OCI-M1 (cell line): Measurements from ENCODE around the gene LYPD6B.

Experiments used
- DNase-seq: peaks from one replicate; lab custom pipeline; 2025; lab: John Stamatoyannopoulos, UW

Gene LYPD6B

DNA sequence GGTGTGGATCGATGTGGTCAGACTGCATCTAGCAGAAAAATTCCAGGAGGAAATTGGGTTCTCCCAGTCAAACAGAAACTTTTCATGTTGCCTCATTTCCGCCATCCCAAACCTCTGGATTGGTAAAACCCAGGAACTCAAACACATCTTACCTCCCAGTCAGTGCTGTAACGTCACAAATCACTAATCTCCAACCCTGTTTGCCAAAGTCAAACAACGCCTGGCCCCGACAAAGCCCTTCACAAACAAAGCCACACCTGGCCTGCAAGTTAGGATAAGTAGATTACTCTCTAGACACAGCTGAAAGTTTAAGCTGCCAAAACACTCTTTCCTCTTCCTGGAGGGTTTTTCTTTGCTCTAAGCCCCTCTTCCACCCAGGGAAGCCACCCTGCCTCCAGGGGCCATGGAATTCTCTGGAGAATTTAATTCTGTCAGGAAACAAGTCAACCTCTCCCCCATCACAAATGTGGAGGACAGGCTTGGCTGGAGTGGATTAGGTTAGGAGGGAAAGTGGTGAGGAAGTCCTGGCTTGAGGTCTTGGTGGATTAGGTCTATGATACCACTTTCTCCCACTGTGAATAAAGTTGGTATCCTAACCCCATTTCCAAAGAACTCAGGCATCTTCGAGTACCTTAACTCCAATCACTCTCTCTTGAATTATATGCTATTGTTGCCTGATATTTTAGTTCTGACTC lies 86.7 kb downstream of the LYPD6B start:
- no peak for DNase-seq

DNA sequence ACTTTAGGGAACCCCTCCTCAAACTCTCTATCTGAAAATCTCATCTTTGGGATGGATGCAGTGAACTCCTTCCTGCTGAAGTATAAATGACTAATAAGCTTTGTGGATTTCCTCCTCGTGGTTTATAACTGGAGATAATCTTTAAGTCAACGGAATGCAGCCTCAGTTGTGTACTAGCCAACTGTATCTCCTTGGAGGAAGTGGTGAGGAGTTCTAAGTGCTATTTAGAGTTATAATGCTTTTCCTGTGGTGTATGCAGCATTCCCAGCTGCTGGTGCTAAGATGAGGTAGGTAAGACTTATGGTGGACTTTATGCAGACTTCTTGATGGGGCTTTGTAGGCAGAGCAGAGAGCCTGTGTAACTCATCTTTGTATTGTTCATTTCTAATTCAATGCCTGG lies 90.9 kb downstream of the LYPD6B start:
- no peak for DNase-seq

DNA sequence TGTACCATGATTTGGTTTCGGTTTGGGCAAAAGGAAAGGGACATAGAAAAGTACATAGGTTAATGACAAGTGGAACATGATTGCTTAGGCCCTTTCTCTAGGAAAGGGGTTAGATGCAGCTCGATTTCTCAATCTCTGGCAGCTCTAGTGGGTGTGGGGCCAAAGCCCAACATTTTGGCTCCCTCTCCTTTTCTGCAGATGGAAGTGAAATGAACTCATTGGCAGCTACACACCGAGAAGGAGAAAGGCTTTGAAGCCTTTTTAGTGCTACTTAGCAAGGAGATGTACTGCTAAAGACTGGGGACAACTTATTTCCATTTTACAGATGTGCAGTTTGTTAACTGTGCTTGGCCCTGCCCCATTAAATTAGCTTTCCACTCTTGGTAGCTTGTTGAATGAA lies 93.8 kb downstream of the LYPD6B start:
- no peak for DNase-seq

DNA sequence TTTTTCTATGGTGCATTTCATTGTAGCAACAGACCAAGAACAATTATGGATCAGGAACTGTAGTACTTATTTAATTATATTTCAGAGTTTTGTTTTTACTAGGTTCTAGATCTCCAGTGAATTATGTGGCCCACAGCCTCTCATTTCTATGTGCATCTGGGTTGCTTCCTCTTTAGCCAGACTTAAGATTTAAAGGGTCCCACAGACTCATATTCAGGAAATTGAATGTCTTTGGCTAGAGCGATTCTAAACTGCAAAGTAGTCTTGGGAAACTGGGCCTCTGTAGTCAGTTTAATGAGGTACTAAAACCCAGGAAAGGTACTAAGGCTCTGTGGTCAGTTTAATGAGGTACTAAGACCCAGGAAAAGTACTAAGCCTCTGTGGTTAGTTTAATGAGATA lies 94.4 kb downstream of the LYPD6B start:
- no peak for DNase-seq

DNA sequence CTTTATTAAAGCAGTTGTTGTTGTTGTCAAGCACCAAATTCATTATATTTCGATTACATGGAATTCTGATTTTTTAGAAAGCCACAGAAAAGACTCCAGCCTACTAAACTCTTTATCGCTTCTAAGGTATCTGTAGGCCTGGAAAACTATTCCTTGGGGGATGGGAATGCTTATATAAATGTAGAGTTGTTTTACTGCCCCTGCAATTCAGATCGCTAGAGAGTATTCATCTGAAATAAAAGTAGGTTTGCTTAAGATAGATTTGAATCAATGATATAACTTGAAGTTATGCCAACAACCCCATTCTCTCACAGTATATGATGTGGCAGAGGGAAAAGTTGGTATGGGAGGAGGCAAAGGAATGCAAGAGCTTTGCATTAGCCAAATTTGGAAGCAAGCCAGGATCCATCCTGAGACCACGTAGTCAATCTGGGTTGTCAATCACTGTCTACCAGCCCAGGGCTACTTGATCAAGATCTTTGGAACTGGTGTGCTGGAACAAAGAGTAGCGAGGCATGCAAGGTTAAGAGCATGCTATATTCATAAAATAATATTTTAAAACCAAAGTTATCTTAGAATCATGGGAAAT lies 95.9 kb downstream of the LYPD6B start:
- no peak for DNase-seq

DNA sequence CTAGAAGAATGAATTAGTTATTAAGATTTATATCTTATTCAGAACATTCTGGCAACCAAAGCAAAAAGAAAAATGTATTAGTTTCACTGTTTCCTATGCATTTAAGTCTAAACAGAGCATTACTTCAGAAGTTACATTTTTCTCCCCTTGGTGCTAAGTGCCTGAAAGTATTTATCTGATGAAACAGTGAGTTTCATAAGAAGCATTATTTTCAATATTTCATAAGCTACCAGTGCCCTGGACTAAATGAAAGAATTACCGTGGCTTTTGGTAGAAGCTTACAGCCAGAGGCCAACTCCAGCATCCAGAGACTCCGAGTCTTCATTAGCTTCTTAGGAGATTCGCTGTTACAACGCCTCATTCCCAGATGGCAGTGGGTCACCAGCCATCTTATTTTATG lies 97.6 kb downstream of the LYPD6B start:
- no peak for DNase-seq

DNA sequence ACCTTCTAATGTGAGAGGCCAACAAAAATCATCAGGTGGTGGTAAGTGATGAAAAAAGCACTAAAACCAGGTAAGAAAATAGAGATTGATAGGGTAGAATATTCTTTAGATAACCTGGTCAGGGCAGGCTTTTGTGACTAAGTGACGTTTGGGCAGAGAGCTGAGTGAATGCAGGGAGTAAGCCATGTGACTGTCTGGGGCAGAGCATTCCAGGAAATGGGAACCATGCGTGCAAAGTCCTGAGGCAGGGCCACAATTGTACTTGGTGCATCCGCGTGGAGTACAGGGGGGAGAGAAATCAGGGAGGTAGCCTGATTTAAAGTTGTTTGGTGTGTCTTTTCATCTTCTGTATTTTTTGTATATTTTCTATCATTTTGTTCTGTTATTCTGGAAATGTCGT lies 102.5 kb downstream of the LYPD6B start:
- DNase-seq, result no peak

DNA sequence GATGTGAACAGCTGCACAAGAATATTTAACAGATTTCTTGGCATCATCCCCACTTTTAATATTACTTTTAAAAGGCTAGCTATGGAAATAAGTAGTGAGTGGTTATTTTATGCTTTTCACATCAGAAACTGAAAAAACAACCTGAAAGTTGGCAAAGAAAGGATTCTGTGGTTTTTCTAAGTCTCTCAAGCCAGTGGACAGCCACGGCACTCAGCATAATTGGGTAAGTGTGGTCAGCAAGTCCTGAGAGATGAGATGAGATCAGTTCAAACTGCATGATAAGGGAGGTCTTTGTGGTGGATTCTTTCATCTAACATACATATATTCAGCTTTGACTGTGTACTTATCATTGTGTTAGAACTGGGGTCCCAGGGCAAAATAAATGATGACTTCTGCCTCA lies 105.2 kb downstream of the LYPD6B start:
- DNase-seq, result no peak

DNA sequence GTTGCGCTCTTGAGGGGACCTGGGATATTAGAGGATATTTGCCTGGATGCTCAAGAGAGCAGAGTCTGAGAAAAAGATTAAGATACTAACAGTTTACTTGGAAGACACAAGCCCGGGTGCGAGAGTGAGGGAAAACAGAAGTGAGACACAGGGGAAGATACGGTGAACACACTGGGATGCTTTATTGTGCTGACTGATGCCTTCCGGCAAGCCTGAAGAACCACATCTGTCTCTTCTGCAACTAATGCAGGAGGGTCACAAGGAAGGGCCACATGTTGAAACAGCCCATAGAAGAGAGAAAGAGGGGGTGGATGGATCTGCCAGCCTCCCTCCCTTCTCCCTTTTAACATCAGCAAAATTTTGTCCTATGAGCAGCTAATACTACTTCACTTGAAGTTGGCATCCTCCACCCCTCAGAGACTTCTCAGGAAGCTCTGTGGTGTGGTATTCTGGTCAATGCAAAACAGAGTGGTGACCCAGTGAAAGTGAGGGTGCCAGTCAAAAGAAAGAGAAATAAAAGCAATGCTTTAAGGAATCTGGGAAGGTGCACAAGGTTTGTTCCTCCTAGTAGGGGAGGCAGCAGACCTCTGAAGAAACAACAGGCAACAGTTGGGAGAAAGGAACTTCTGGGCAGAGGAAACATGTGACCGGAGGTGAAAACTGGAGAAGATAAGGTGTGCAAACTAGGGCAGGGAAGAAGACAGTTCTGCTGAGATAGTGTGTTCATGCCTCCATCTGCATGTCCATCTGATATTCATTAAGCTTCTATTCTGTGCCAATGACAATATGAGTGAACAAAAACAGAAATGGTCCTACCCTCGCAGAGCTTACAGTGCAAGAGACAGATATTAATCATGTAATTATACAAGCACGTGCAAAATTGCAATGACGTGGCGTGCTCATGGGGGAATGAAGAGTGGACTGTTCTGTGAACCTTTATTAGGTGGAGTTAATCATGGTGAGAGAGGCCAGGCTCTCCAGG lies 107.1 kb downstream of the LYPD6B start:
- no peak for DNase-seq

DNA sequence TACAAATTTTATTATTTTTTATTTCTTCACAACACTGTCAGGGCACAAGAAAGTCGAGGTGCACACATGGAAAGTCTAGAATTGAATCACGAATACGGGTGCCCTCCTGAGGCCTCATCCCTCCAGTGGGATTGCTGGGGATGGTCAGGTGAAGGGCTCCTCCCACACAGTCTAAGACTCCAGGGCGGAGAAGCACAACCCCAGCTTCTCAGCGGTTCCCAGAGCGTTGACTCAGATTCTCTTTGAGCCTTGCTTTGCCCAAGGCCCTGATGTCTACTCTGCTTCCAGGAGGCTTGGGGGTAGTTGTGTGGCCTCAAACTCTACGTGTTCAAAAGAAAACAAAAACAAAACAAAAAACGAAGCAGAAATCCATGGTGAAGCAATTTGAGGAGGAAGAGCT lies 108.4 kb downstream of the LYPD6B start:
- DNase-seq, result no peak

DNA sequence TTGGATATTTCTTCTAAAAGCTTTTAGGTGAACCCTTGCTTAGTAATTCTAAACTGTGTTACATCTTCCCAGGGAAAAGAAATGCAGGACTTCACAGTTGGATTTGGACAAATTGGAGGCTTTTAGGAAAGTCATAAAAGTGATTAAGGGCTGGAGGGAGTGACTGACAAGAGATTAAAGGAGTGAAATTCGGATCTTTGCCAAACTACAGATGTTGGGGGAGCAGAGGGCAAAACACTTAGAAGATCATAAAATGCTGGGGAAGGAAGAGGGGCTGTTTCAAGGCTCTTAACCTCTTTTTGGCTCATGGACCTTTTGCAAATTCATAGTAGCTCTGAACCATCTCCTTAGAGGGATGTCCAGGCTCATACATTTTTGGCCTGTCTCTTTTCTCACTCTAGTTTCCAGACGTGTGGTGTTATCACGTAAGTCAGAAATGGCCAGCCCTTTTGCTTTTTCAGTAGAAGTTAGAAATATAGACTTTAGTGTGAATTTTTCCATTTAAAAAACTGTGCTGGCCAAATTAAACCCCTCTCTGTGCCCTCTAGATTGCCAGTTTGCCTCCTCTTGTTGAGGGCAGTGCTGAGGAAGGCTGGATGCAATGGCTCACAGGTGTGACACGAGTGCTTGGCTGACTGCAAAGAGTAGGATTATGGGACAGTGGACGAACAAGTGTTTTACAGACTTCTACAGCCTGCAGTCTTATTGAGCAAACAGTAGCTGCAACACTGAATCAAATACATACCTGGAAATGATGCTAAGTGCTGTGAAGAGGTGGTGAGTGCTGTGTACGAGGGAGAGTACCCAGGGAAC lies 109.9 kb downstream of the LYPD6B start:
- DNase-seq, result no peak

DNA sequence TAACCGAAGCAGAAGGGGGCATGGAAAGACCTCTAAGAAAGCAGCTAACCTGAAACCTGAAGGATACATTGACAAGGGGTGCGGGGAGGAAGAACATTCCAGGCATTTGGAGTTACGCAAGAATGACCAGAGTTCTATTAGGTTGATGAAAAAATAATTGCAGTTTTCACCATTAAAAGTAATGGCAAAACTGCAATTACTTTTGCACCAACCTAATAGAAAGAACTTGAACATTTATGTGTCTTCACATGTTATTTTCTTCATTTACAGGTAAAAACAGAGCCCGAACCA lies 110.5 kb downstream of the LYPD6B start:
- DNase-seq, result no peak

DNA sequence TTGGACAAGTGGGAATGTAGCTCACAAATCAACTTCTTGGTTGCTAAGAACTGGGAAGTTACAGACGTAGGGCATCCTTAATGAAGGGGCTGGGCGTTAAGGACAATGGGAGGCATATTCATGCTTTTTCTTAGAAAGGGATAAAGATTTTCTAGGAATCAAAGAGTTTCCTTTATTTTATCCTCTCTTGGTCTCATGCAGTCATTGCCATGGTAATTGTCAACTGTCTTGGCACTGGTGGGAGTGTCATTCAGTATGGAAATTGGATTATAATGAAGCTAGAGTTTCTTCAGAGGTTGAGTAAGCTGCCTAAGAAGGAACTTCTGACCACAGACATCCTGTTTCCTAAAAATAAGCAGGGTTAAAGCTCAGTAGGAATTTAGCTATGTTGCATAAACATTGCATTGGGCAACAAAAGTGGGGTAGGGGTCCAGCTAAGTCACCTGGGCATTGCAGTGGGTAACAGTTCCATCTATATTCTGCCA lies 114.0 kb downstream of the LYPD6B start:
- DNase-seq, result no peak

DNA sequence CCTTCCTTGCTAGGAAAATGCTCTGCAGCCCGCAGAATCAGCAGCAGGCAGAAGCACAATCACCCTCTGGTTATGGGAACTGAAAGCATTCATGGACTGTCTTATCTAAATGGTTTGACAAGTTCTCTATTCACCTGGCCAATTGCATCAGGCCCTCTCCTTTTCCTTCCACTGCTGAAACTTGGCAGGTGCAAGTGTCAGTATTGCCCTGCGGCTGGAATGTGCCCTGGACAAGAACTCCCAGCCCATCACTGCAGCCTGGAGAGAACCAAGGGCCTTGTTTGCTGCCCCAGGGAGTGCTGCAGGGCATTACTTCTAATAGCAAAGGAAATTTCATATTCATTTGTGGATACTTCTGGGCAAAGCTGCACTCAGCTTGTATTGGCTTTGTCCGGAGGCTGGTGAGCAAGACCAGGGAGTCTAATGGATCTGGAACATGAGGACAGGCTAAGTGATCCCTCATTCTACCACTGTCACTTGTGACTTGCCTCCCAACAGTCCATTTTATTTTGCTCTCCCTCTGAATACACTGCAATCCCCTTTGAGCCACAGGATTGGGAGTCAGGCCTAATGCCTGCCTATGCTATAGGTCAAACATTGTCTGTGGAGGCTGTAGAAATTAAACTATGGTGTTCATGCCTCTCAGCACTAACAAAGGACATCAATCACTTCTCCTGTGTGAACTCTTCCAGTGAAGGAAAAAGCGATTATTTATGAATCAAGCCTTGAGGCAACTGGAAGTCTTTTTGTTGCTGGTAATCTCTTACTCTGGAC lies 116.9 kb downstream of the LYPD6B start:
- no peak for DNase-seq

DNA sequence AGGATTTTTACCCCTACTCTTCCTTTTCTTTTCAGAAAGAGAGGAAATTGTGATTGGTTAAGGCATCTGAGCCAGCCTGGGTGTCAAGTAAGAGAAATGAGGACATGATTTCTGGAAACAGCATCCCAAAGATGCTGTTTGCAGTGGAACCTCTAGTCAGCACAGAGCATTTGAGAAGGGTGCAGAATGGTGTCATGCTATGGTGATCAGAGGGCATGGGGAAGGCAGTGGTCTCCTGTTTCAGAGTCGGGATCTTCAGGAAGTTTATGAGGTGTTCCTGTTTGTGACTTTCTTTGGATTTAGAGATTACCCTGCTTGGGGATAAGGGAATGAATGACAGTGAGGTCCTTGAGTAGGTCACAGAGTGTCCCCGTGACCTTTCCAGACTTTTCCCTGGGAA lies 117.5 kb downstream of the LYPD6B start:
- no peak for DNase-seq

DNA sequence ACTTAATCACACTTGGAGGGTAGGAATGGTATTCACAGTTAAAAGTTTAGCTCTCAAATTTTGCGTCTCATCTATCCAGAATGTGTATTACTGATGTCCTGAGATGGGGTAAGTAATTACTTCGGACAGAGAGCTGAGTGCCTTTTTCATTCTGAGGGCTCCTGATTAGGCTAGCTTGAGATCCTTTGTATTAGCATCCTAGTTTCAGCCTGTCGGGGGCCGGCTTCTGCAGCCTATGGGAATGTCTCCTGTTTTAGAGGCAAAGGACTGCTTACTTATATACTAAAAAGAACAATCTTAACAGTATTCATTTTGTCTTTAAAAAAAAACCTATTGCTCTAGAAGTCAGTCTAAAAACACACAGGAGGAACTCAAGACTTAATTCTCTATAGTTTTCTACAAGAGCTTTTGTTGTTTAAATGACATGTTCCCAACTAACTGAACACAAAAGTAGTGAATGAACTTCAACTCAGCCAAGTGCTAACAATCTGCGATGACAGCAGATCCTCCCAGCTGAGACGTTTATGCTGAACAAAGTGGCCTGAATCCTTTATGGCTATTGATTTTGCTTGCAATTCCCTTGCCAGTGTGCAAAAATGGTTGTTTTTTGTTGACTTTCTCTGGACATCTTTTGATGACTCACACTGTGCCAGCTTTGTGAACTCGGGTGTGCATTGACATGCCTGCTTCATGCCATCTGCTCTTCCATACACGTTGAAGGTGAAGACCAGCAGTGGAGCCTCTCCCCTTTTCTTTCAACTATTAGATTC lies 118.7 kb downstream of the LYPD6B start:
- no peak for DNase-seq

DNA sequence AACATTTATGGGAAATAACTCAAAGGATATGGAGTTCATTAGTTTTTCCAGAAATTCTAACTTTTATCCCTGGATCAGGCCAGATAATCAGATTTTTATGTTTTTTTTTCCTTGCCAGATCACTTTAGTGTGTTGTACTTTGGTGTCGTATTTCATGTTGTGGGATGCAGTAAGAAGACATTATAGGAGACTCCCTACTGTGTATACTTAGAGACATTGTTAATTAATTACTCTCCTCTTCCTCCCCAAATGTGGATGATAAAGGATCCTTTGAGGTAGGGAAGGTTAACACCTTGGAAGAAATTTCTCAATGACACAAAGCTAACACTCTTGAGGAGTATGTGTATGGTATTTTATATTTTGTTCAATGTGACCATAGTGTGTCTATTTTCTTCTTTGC lies 120.5 kb downstream of the LYPD6B start:
- no peak for DNase-seq

DNA sequence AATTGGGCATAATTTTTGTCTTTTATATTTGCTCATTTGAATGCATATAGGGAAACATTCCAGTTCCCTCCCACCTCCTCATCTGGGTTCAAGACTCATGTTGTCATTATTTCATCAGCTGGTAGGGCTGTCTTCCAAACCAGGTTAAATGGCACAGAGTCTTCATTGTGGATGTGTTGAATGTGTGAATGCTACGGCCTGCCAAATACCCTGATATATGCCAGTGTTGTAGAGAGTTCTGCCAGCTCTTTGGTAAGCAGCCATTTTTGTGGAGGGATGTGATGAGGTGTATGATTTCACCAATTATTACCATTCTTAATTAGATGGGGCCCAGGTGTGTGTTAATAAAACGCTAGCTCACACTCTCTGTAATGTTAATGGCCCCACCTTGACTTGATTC lies 121.7 kb downstream of the LYPD6B start:
- DNase-seq, result no peak

DNA sequence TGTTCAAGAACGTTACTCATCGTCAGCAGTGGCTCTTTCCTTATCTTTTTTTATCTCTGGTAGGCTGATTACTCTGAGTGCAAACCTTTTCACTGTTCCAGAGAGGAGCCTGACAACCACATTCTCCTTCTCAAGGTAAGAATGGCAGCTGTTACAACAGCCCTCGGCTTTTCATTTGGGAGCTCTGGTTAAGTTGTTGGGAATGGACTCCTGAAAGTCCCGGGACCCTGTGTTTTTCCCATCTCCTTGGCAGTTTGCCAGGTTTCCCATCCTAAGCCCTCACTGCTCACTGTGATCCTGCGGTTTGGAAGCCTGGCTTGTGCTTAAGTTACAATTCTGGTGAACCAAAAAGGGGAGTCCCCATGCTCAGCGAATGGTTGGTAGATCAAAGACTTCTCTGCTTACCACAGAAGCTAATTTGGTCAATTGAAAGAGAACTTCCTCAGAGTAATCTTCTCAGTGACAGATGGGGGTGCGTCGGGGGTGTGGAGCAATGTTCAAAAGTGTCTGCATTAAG lies 122.3 kb downstream of the LYPD6B start:
- peak; percentile 19 for DNase-seq

DNA sequence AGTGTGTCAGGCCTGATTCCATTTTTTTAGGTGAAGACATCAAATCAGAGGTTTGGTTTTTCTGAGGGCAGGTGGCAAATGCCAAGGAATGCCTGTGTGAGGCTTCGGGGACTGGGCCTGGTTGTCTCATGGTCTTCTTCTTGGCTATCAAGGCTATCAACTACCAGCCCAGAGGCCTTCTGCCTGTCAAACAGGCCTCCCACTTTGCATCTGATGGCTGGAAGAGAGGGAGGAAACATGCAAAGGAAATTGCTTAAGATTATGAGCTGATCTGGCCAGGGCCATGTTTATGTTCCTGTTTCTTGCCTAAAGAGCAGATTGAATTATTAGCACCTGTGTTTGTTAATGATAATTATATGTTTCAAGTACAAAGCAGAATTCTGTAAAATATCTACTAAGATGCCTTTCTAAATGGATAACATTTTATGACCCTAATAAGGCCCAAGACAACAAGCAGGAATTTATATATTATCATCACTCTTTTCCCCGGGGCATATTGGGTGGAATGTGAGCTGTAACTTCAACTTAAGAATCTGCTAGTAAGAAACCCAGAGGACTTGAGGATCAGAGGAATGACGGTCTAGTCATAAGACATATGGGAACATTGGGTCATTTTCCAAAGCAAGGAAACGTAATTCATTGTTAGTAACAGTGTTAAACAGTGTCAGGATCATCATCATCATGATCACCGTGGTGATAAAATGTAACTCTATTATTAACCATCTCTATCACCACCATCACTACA lies 123.2 kb downstream of the LYPD6B start:
- DNase-seq, result no peak
